GM18520 (cell line): Measurements from ENCODE around the gene C14orf119.

Experiments
- ATAC-seq: cut with Tn5 transposase; IDR thresholded peaks from one replicate; pipeline ENCODE4 v1.9.1; 2021; ENCODE audit not compliant: unreplicated experiment

C14orf119 gene

DNA sequence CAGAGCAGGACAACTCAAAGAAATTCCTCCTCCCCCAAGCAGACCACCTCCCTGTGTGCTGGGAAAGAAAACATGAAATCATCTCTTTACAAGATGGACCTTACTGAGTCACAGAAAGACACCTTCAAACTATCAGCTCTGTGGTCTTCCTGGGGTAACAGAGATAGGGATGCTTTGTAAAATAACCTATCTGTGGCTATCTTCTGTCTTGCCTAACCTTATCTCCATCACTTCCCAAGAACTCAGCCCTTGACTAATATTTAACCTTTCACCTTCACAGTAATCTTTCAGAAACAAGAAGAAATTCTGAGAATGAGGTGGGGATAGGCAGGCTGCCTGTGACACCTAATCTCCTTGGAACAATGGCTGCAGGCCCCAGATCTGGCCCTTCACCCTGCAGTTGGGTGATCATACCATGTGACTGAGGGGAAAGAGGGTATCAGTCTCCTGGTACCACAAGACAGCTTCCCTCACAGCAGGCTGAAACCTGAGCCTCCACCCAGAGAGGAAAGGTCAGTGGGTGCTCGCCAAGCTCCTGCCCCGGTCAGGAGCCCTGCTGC lies 51.1 kb downstream of the C14orf119 start:
- no peak for ATAC-seq

DNA sequence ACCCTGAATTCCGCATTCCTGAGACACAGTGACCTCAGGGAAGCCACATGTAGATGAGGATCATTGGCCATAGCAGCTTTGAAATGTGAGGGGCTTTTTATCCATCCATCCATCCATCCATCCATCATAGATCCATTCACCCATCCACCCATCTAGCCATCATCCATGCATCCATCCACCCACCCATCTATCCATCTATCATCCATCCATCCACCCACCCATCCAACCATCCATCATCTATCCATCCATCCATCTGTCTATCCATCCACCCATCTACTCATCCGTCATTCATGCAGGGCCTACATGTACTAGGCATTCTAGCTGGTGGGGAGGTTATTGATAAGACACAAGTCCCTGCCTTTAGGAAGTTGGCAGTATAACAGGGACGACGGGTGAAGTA lies 51.7 kb downstream of the C14orf119 start:
- no peak for ATAC-seq

DNA sequence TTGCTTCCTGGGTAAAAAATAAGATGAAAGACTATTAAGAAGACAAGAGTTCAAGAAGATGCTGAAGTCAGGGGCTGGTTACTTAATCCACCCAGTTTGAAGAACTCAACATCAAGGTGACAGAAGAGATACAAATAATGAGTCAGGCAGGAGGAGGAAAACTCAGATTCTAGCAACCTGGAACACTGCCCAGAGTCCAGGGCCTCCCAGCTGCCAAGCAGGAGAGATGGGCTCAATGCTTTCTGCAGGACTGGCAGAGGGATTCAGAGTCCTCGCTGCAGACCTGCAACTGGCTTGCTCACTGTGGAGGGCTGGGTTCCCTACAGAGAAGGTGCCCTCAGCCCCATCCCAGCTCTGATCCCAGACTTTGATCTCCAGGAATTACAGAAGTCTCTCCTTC lies 52.4 kb downstream of the C14orf119 start:
- ATAC-seq, result no peak

DNA sequence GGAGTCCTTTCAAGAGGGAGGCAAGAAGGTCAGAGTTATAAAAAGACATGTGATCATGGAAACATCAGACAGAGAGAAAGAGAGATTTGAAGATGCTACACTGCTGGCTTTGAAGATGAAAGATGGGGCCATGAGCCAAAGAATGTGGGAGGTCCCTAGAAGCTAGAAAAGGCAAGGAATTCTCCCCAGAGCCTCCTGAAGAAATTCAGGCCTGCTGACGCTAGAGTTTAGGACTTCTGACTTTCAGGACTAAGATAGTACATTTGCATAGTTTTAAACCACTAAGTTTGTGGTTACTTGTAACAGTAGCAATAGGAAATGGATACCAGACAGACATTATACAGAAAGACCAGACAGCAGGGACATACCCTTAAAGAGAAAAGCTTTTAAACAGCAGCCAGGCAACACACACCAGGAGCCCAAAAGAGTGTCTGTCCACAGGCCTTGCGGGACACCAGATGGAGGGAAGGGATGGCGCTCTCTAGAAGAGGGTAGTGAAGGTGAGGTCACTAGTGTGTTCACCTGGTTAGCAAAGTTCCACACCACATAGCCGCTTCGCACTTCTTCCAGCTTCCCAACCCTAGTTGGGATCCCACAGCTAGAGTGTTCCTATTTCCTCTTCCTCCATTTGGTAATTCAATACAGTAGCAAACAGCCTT lies 53.4 kb downstream of the C14orf119 start:
- ATAC-seq, result no peak

DNA sequence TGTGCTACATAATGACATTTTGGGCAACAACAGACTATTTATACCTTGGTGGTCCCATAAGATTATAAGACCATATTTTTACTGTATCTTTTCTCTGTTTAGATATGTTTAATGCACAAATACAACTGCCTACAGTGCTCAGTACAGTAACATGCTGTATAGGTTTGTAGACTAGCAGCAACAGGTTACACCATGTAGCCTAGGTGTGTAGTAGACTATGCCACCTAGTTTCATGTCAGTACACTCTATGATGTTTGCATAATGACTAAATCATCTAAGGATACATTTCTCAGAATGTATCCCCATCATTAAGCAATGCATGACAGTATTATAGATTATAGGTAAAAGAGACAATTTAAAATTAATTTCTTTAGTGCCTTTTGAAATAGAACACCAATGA lies 54.4 kb downstream of the C14orf119 start:
- ATAC-seq, result no peak
